Nephron progenitor cell (in vitro differentiated cells): ENCODE measurements around the gene MAST1.

Experiments used
- DNase-seq: peaks from one replicate; pipeline ENCODE4 v3.0.0; 2021
- H3K27ac Mint-ChIP-seq: 2 replicates; pipeline ENCODE4 v1.8.0; 2021; ENCODE audit warnings: mild to moderate bottlenecking, moderate library complexity, mixed read lengths
- H3K27me3 Mint-ChIP-seq: 2 replicates; pipeline ENCODE4 v1.8.0; 2021; ENCODE audit warnings: mild to moderate bottlenecking, low read depth, mixed read lengths; ENCODE audit not compliant: poor library complexity
- H3K36me3 Mint-ChIP-seq: 2 replicates; pipeline ENCODE4 v1.8.0; 2021; ENCODE audit warnings: low read depth, mixed read lengths
- H3K4me1 Mint-ChIP-seq: 2 replicates; pipeline ENCODE4 v1.8.0; 2021; ENCODE audit warnings: mixed read lengths
- H3K4me3 Mint-ChIP-seq: 2 replicates; pipeline ENCODE4 v1.8.0; 2021; ENCODE audit warnings: mild to moderate bottlenecking, moderate library complexity, mixed read lengths
- H3K9me3 Mint-ChIP-seq: 2 replicates; pipeline ENCODE4 v1.8.0; 2021; ENCODE audit warnings: mild to moderate bottlenecking, moderate library complexity, mixed read lengths
- TF ChIP-seq, protein P1 (sequence below): fragments of 200-600 bp; sonication (generic); IDR thresholded peaks from 2 replicates; pipeline ENCODE4 v1.5.0; 2021; ENCODE audit warnings: antibody characterized with exemption

The MAST1 gene

DNA sequence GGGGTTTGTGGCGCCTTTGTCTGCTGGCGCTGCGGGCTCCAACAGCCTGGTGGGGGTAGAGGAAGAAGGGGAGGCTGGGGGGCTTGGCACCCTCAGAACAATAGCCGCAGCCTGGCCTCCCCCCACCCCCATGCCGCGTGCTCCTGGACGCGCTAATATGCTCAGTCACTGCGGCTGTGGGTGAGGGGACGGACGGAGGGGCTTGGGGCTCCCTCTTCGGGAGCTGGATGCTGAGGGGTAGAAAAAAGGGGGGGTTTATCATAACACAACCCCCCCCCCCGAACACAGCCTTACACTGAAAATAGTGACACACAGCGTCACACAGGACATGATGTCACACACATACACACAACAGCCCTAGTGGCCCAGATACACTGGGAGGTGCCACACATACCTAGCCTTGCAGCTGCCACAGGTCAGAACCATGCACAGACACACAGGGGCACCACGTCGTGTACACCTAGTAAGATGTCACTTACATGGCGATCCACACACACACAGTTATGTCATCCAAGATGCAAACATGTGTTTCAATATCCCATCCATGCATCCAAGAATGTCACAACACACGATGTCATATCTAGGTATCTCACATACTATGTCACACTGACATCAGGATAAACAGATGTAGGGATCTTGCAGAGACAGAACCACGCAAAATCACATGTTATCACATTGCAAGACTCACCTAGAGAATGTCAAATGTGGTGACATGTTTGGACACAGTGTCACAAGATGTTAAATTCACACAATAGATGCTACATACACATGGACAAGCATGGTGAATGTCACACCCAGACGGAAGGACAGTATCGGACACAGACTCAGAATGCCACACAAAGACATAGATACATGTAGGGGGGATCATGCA is 806 bp downstream of the MAST1 start:
- TF ChIP-seq, protein P1, sequence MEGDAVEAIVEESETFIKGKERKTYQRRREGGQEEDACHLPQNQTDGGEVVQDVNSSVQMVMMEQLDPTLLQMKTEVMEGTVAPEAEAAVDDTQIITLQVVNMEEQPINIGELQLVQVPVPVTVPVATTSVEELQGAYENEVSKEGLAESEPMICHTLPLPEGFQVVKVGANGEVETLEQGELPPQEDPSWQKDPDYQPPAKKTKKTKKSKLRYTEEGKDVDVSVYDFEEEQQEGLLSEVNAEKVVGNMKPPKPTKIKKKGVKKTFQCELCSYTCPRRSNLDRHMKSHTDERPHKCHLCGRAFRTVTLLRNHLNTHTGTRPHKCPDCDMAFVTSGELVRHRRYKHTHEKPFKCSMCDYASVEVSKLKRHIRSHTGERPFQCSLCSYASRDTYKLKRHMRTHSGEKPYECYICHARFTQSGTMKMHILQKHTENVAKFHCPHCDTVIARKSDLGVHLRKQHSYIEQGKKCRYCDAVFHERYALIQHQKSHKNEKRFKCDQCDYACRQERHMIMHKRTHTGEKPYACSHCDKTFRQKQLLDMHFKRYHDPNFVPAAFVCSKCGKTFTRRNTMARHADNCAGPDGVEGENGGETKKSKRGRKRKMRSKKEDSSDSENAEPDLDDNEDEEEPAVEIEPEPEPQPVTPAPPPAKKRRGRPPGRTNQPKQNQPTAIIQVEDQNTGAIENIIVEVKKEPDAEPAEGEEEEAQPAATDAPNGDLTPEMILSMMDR = no peak
- H3K36me3 Mint-ChIP-seq = no peaks in the 10 kb centered on the region
- no peaks in the 10 kb centered on the region for H3K9me3 Mint-ChIP-seq
- peak overlapping the region; percentile 87 for H3K4me3 Mint-ChIP-seq
- no peak overlapping the region for H3K27ac Mint-ChIP-seq
- no peak for DNase-seq
- H3K4me1 Mint-ChIP-seq = peaks cover 51% of the 10 kb centered on the region
- H3K27me3 Mint-ChIP-seq = peaks cover 64% of the 10 kb centered on the region

DNA sequence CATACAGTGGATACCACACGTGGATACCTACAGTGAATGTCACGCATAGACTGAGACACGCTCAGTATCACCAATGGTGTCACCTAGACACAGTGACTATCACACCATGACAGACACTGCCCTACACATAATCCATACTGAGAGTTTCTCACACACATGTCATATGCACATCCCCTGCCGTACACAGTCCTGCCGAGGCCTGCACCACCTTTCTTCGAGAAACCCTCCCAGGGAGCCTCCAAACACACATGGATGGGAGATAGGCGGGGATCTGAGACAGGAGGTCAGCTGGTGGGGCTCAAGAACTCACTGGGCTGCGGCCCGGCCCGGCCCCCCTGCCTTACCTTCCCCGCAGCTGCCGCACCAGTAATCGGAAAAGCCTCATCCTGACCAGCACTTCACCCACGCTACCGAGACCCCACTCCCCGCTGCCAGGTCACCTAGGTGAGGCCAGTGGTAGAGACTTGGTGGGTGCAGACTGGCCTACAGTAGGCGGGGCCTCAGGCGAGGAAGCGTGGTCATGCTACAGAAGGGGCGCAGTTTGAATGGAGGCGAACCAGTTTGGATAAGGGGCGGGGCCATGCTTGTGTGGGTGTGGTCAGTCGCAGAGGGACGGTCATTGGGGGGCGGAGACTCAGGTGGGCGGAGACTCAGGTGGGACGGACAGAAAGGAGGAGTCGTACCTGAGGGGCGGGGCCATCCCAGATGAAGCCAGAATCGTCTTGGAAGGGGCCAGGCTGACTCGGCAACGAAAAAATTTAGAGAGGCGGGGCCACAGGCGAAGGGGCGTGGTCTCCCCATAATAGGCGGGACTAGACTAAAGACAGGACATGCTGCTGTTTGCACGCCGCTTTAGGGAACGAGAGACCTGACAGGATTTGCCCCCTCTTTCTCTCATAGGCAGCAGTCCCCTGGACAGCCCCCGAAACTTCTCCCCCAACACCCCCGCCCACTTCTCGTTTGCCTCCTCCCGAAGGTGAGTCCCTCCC is 2.1 kb downstream of the MAST1 start:
- Mint-ChIP-seq H3K27ac (peak overlapping the region; percentile 87), H3K4me3 (peak overlapping the region; percentile 81), H3K9me3 (no peaks in the 10 kb centered on the region), H3K36me3 (no peaks in the 10 kb centered on the region), H3K4me1 (peaks cover 50% of the 10 kb centered on the region), H3K27me3 (peaks cover 52% of the 10 kb centered on the region)
- TF ChIP-seq, protein P1 = no peak
- peak; percentile 98 for DNase-seq

DNA sequence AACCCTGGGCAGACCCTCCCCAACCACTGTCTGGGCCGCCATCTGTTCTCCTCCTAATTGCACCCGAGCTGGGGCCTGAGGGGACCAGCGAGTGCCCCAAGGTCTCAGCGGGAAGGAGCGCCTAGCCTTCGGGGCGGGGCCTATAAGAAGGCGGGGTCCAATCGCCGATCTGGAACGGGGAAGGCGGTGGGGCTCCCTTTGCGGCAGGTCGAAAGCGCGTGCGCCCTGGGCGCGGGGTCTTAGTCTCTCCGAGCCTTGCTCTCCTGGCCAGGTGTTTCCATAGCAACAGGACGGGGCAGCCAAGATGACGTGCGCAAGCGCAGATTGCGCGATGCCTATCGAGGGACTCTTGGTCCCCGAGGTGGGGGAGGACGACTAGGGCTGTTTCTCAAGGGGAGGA is 2.8 kb downstream of the MAST1 start:
- no peaks in the 10 kb centered on the region for H3K9me3 Mint-ChIP-seq
- peaks cover 51% of the 10 kb centered on the region for H3K4me1 Mint-ChIP-seq
- H3K36me3 Mint-ChIP-seq = no peaks in the 10 kb centered on the region
- TF ChIP-seq, protein P1 = no peak
- H3K4me3 Mint-ChIP-seq = peak overlapping the region; percentile 81
- DNase-seq = peak; percentile 94
- H3K27me3 Mint-ChIP-seq = peaks cover 45% of the 10 kb centered on the region
- H3K27ac Mint-ChIP-seq = peak overlapping the region; percentile 87

DNA sequence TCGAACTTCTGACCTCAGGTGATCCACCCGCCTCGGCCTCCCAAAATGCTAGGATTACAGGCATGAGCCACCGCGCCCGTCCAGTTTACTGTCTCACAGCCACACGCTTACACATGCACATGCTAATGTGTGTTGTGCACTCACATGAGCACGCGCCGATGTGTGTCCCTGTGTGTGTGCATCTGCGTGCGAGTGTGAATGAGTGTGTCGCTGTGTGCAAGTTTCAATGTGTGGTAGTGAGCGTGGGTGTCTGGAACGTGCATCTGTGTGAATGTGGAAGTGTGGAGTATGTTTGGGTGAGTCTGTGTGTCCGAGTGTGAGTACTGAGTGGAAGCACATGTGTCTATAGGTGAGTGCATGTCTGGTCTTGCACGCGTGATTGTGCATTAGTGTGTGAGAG is 4.2 kb downstream of the MAST1 start:
- H3K27ac Mint-ChIP-seq = no peak overlapping the region
- TF ChIP-seq, protein P1 = no peak
- H3K36me3 Mint-ChIP-seq = no peaks in the 10 kb centered on the region
- H3K4me3 Mint-ChIP-seq = no peak overlapping the region
- H3K27me3 Mint-ChIP-seq = peaks cover 33% of the 10 kb centered on the region
- DNase-seq = no peak
- peaks cover 61% of the 10 kb centered on the region for H3K4me1 Mint-ChIP-seq
- H3K9me3 Mint-ChIP-seq = no peaks in the 10 kb centered on the region

DNA sequence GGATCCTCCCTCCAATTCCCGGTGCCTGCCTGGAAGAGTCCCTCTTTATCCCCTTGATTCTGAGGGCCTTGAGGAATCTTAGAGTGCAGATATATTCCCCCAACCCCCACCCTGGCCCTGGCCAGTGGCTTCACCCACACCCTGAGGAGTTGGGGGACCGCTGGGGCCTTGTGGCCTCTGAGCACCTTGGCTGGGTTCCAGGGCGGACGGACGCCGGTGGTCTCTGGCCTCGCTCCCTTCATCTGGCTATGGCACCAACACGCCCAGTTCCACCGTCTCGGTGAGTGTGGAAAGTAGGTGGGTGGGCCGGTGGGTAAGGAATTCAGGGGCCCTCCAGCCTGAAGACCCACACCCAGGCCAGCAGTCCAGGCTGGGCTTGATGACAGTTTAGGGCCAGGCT is 5.0 kb downstream of the MAST1 start:
- Mint-ChIP-seq H3K4me3 (no peak overlapping the region), H3K9me3 (no peaks in the 10 kb centered on the region), H3K27ac (no peak overlapping the region), H3K4me1 (peaks cover 57% of the 10 kb centered on the region), H3K27me3 (peaks cover 32% of the 10 kb centered on the region), H3K36me3 (no peaks in the 10 kb centered on the region)
- no peak for DNase-seq
- TF ChIP-seq, protein P1 = no peak
